GM19193 (cell line): Measurements from ENCODE around the gene GIMAP2.

Source experiments
- POLR2A ChIP-seq: IDR thresholded peaks from 4 replicates; pipeline ENCODE4 v1.6.1; 2011; ENCODE audit not compliant: insufficient read depth, insufficient read length; ENCODE audit errors: extremely low read depth

The GIMAP2 gene

GRCh38 chr7:150722431-150722931 is 37.0 kb downstream of the GIMAP2 start:
- TF ChIP-seq POLR2A = no peak

GRCh38 chr7:150723467-150723866 is 38.0 kb downstream of the GIMAP2 start:
- TF ChIP-seq POLR2A = no peak

GRCh38 chr7:150727381-150727780 is 41.9 kb downstream of the GIMAP2 start:
- TF ChIP-seq POLR2A = no peak

GRCh38 chr7:150728011-150728410 is 42.5 kb downstream of the GIMAP2 start:
- TF ChIP-seq POLR2A = no peak

- no peak for TF ChIP-seq POLR2A
These were observed 43.1 kb downstream of the GIMAP2 start for GRCh38 chr7:150728609-150729008.

GRCh38 chr7:150731916-150732315 is 46.4 kb downstream of the GIMAP2 start:
- no peak for TF ChIP-seq POLR2A

GRCh38 chr7:150732786-150733481 is 47.4 kb downstream of the GIMAP2 start:
- TF ChIP-seq POLR2A = no peak

GRCh38 chr7:150733482-150734095 is 48.1 kb downstream of the GIMAP2 start:
- TF ChIP-seq POLR2A = no peak

GRCh38 chr7:150734254-150734653 is 48.7 kb downstream of the GIMAP2 start:
- TF ChIP-seq POLR2A = no peak

- no peak for TF ChIP-seq POLR2A
These were observed 50.3 kb downstream of the GIMAP2 start for GRCh38 chr7:150735596-150736358.

GRCh38 chr7:150736864-150737263 is 51.4 kb downstream of the GIMAP2 start:
- TF ChIP-seq POLR2A = no peak

GRCh38 chr7:150737265-150738055 is 52.0 kb downstream of the GIMAP2 start, which contains the start of gene GIMAP5:
Gene GIMAP5 (plus strand): TSS chr7:150737418. CDS start chr7:150740885, 3,467 bp downstream.
- peak; percentile 18 for TF ChIP-seq POLR2A

- TF ChIP-seq POLR2A = no peak
These were observed 52.6 kb downstream of the GIMAP2 start for GRCh38 chr7:150738092-150738491.

- no peak for TF ChIP-seq POLR2A
These were observed 53.1 kb downstream of the GIMAP2 start for GRCh38 chr7:150738591-150739001.

GRCh38 chr7:150739033-150739432 is 53.5 kb downstream of the GIMAP2 start:
- TF ChIP-seq POLR2A = no peak
